SK-N-MC (cell line): Measurements from ENCODE around the gene SUCLG2.

Source experiments
- EZH2 ChIP-seq: fragments of 200-600 bp; sonication (generic); IDR thresholded peaks from one replicate; pipeline ENCODE4 v1.6.1; 2017; ENCODE audit warnings: antibody characterized with exemption
- POLR2AphosphoS5 ChIP-seq: IDR thresholded peaks from 2 replicates; pipeline ENCODE4 v1.6.1; 2012; ENCODE audit warnings: mild to moderate bottlenecking, low read depth, low read length, borderline replicate concordance

DNA sequence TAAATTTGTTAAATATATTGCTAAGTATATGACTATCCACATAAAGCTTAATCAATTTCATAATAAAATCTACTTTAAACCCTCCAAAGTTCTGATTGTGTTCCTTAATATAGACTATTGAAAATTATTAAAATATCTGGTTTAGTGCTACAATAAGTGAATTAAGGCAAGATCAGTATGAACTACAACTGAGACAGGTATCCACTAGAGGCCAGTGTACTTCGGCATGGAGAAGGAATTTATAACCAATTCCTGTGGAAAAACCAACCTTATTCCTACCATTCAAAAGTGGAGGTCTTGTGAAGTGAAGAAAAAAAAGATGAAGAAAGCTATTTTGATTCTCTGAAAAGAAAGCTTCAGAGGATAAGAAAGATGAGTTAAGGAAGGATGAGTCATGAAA, 237.7 kb downstream of the SUCLG2 start:
- TF ChIP-seq POLR2AphosphoS5 (no peak), EZH2 (no peak)
